GM12891 (cell line): ENCODE measurements around the gene CENPQ.

Experiments used
- DNase-seq: peaks from one replicate; pipeline ENCODE4 v3.0.0; 2011; ENCODE audit warnings: low spot score; ENCODE audit not compliant: insufficient read length
- FAIRE-seq: peaks from 2 replicates; lab custom pipeline; 2011; peaks lifted over from hg19 to GRCh38; lab: Jason Lieb, UNC
- PAX5 ChIP-seq: IDR thresholded peaks from 2 replicates; pipeline ENCODE4 v1.6.1; 2011; ENCODE audit warnings: low read length, moderate library complexity, mild to moderate bottlenecking; ENCODE audit not compliant: insufficient read depth, severe bottlenecking
- POLR2A ChIP-seq: IDR thresholded peaks from 2 replicates; pipeline ENCODE4 v1.6.1; 2011; ENCODE audit warnings: low read depth, low read length, control low read depth
- POLR2AphosphoS5 ChIP-seq: IDR thresholded peaks from 2 replicates; pipeline ENCODE4 v1.6.1; 2011; ENCODE audit warnings: low read depth, low read length, control low read depth
- POU2F2 ChIP-seq: IDR thresholded peaks from 2 replicates; pipeline ENCODE4 v1.6.1; 2011; ENCODE audit warnings: low read depth, mild to moderate bottlenecking, control low read depth, low read length, moderate library complexity
- SPI1 ChIP-seq: IDR thresholded peaks from 2 replicates; pipeline ENCODE4 v1.6.1; 2011; ENCODE audit warnings: low read depth, low read length, control low read depth
- TAF1 ChIP-seq: IDR thresholded peaks from 2 replicates; pipeline ENCODE4 v1.6.1; 2011; ENCODE audit warnings: low read depth, low read length, control low read depth

CENPQ gene

GRCh38 chr6:49531774-49532569 is 68.8 kb downstream of the CENPQ start:
- FAIRE-seq, result peak; percentile 71
- TF ChIP-seq POLR2A (no peak), PAX5 (no peak), TAF1 (no peak), POLR2AphosphoS5 (no peak), POU2F2 (no peak), SPI1 (no peak)
- no peak for DNase-seq

GRCh38 chr6:49535795-49536194 is 72.6 kb downstream of the CENPQ start:
- FAIRE-seq (no peak), DNase-seq (no peak)
- TF ChIP-seq SPI1 (no peak), POLR2AphosphoS5 (no peak), TAF1 (no peak), PAX5 (no peak)

GRCh38 chr6:49539102-49539501 is 75.9 kb downstream of the CENPQ start:
- DNase-seq (no peak), FAIRE-seq (no peak)
- TF ChIP-seq POLR2AphosphoS5 (no peak), PAX5 (no peak), POU2F2 (no peak), SPI1 (no peak), POLR2A (no peak), TAF1 (no peak)

- DNase-seq, result no peak
- TF ChIP-seq POLR2A, result no peak
- TF ChIP-seq PAX5, result no peak
- TF ChIP-seq POU2F2, result no peak
- TF ChIP-seq POLR2AphosphoS5, result no peak
- TF ChIP-seq TAF1, result no peak
- TF ChIP-seq SPI1, result no peak
- FAIRE-seq, result no peak
Measured at GRCh38 chr6:49540614-49541013, 77.4 kb downstream of the CENPQ start.

GRCh38 chr6:49541210-49541724 is 78.1 kb downstream of the CENPQ start:
- TF ChIP-seq PAX5 (no peak), TAF1 (no peak), POLR2AphosphoS5 (no peak), POLR2A (no peak), POU2F2 (no peak), SPI1 (no peak)
- DNase-seq (no peak), FAIRE-seq (no peak)

GRCh38 chr6:49541936-49542335 is 78.8 kb downstream of the CENPQ start:
- DNase-seq (no peak), FAIRE-seq (no peak)

More at GRCh38 chr6:49541936-49542335, 78.8 kb downstream of the CENPQ start:
- TF ChIP-seq POLR2A, result no peak
- TF ChIP-seq POLR2AphosphoS5, result no peak
- no peak for TF ChIP-seq POU2F2
- no peak for TF ChIP-seq TAF1
- TF ChIP-seq SPI1, result no peak
- TF ChIP-seq PAX5, result no peak
